Tibial nerve (tissue), 3 donors: ENCODE measurements around the gene EBP.

Source experiments
- CTCF ChIP-seq, 5 experiments: fragments of 200-600 bp in 3 of 5; fragments of 450-650 bp in 2 of 5; sonication (generic) in 3 of 5; IDR thresholded peaks; one replicate each; pipeline ENCODE4 v1.5.1; 2016 to 2019; ENCODE audit warnings: antibody characterized with exemption in 5 of 5, mild to moderate bottlenecking in 3 of 5, moderate library complexity in 2 of 5
- POLR2A ChIP-seq, 2 donors: fragments of 450-650 bp; IDR thresholded peaks; one replicate each; pipeline ENCODE4 v1.6.1; 2017; ENCODE audit warnings: antibody characterized with exemption in 2 of 2, mild to moderate bottlenecking in 2 of 2, moderate library complexity in 2 of 2

DNA sequence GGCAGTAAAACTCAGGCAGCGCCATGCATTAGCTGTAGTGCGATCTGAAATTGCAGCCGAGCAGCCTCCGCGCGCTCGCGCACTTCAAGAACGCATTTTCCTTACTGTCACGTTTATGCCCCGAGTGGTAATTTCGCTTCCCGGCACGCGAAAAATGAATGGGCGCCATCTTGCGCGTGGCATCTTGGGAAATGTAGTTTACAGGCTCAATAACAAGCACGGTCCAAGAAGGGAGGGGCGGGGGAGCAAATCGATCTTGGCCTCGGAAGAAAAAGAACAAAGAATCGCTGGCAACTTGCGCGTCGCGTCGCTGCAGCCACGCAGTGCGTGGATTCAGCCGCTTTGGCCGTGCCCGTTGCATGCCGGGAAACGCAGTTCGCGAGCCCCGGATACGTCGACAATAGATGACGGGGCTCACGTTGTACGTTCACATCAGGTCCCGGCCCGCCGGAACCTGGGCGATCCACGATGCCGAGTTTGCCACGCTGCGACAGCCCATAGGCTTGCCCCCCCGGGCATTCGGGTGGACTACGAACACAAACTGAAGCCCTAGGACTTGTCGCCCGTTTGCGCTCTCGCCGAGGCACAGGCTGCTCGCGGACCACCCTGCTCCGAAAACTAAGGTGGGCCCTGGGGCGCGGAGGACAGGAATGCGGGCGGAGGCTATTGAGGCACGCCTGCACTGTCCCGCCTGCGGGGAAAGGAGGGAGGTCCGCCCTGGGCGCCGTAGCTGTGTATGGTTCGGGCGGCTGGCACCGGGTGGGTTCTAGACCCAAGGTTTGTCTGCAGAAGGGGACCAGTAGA is 45.6 kb upstream of the EBP start, which contains the start of gene FTSJ1:
- TF ChIP-seq POLR2A (IDR thresholded peaks at IDR 0.05) (peak; percentile 25 to 33), CTCF (IDR thresholded peaks at IDR 0.05) (peak in 1 of 5 experiments; percentile 16)
